Prostate gland (tissue), 2 donors: ENCODE data around the gene PADI2. TPM values are rescaled to one million over a fixed set of nuclear protein-coding genes. Genes with fewer than 3 reads are reported as not detected.

Experiments used
- DNase-seq: peaks from one replicate; pipeline ENCODE4 v3.0.0-alpha.2; 2019; ENCODE audit warnings: low spot score
- H3K27ac ChIP-seq, 2 donors: fragments of 200-600 bp; sonication (generic); 2 replicates each; pipeline ENCODE4 v1.5.1; 2017 to 2019
- H3K27me3 ChIP-seq: fragments of 200-600 bp; sonication (generic); replicated peaks from 2 replicates; pipeline ENCODE4 v1.5.1; 2019; ENCODE audit not compliant: insufficient read depth
- H3K36me3 ChIP-seq, 2 donors: fragments of 200-600 bp; sonication (generic); 1 replicate in 1 of 2; 2 replicates in 1 of 2; pipeline versions ENCODE4 v1.5.1 to v1.8.1; 2017 to 2019
- H3K4me1 ChIP-seq: fragments of 200-600 bp; sonication (generic); replicated peaks from 2 replicates; pipeline ENCODE4 v1.5.1; 2019
- H3K4me3 ChIP-seq, 2 donors: fragments of 200-600 bp; sonication (generic); 2 replicates each; pipeline ENCODE4 v1.5.1; 2017 to 2019
- H3K9me3 ChIP-seq: fragments of 200-600 bp; sonication (generic); 2 replicates; pipeline ENCODE4 v1.5.1; 2017
- POLR2A ChIP-seq: fragments of 450-650 bp; IDR thresholded peaks from one replicate; pipeline ENCODE4 v1.6.1; 2016; ENCODE audit warnings: antibody characterized with exemption, mild to moderate bottlenecking
- POLR2AphosphoS5 ChIP-seq: sonication (generic); formaldehyde crosslinking; IDR thresholded peaks from one replicate; pipeline ENCODE4 v1.6.1; 2017; ENCODE audit warnings: antibody characterized with exemption
- WGBS: methylation state at CpG from one replicate; pipeline ENCODE4 v1.1.5; 2018; 5-methylcytosine and 5-hydroxymethylcytosine counted together
- intact Hi-C: fragments of 100-400 bp; cut with DNase I; formaldehyde crosslinking; loops from one replicate; pipeline ENCODE4 v1.14.2; 2022
- total RNA-seq, 2 donors: library from RNA; depleted of rRNA; stranded (reverse); fragments of >200 nt; gene quantifications; one replicate each; pipeline ENCODE4 v1.1.0, GENCODE V29; 2016
- TF ChIP-seq, protein P1 (sequence below), 4 experiments: fragments of 200-600 bp in 2 of 4; fragments of 450-650 bp in 2 of 4; sonication (generic) in 2 of 4; IDR thresholded peaks; 1 replicate in 3 of 4; 2 replicates in 1 of 4; pipeline ENCODE4 v1.5.1; 2016 to 2019; ENCODE audit warnings: antibody characterized with exemption in 4 of 4, mild to moderate bottlenecking in 2 of 4, moderate library complexity in 2 of 4

Gene PADI2
- total RNA-seq, 2 donors from 2014 or later: 1.1 to 5.0 TPM

DNA sequence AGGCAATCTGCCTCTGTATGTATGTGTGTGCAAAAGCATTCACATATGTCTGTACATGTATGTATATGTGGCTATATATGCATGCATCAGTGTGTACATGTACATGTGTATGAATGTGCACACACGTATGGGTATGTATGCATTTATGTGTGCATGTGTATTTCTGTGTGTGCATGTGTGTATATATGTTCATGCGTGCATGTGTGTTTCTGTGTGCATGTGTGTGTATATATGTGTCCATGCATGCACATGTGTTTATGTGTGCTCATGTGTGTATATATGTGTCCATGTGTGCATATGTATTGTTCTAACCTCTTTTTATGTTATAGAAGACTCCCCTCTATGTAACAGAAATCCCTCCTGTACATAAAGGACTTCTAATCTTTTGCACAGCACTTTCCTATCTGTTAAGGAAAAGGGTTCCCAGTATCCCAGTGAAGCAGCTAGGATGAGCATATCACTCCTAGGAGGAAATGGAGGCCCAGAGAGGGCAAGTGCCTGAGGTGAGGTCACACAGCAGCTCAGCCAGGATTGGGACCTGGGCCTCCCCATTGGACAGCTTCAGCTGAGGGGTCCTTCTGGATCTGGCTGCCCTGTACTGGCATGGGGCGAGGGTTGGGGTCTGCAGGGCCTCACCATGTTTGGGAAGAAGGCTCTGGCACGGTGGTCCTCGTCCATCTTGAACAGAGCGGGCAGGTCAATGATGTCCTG is 49.6 kb downstream of the PADI2 start:
- no peaks in the 10 kb centered on the region for H3K27me3 ChIP-seq
- TF ChIP-seq, protein P1, sequence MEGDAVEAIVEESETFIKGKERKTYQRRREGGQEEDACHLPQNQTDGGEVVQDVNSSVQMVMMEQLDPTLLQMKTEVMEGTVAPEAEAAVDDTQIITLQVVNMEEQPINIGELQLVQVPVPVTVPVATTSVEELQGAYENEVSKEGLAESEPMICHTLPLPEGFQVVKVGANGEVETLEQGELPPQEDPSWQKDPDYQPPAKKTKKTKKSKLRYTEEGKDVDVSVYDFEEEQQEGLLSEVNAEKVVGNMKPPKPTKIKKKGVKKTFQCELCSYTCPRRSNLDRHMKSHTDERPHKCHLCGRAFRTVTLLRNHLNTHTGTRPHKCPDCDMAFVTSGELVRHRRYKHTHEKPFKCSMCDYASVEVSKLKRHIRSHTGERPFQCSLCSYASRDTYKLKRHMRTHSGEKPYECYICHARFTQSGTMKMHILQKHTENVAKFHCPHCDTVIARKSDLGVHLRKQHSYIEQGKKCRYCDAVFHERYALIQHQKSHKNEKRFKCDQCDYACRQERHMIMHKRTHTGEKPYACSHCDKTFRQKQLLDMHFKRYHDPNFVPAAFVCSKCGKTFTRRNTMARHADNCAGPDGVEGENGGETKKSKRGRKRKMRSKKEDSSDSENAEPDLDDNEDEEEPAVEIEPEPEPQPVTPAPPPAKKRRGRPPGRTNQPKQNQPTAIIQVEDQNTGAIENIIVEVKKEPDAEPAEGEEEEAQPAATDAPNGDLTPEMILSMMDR (IDR thresholded peaks at IDR 0.05): no peak
- TF ChIP-seq POLR2A (no peak), POLR2AphosphoS5 (no peak)
- H3K4me3 ChIP-seq: no peak overlapping the region
- intact Hi-C loops: no loop called here
- no peaks in the 10 kb centered on the region for H3K4me1 ChIP-seq
- 91% methylated on average over 6 of the region's 6 CpGs for WGBS
- no peak for DNase-seq
- no peaks in the 10 kb centered on the region for H3K9me3 ChIP-seq
- no peak overlapping the region for H3K27ac ChIP-seq
- no peaks in the 10 kb centered on the region for H3K36me3 ChIP-seq

DNA sequence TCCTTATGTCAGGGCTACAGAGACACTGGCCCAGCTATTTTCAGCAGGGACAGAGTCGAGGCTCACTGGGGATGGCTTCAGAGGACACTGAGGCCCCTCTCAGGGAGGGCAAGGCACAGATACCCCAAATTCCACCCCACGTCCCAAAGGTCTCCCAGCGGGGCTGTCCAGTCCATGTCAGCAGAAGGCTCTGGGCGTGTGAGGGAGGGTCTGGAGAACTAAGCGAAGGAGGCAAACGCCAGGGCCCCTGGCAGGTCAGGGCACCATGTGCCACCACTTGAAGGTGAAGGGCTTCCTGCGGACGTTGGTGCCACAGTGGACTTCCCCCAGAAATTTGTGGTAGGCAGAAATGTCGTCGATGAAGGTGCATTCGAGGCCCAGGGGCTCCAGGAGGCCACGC is 50.5 kb downstream of the PADI2 start:
- no peaks in the 10 kb centered on the region for H3K4me1 ChIP-seq
- WGBS: 74% methylated on average over 12 of the region's 12 CpGs
- no peaks in the 10 kb centered on the region for H3K27me3 ChIP-seq
- no peak for TF ChIP-seq POLR2A
- TF ChIP-seq, protein P1 (IDR thresholded peaks at IDR 0.05): no peak
- TF ChIP-seq POLR2AphosphoS5: no peak
- no peak for DNase-seq
- H3K4me3 ChIP-seq: no peak overlapping the region
- no peak overlapping the region for H3K27ac ChIP-seq
- no peaks in the 10 kb centered on the region for H3K9me3 ChIP-seq
- H3K36me3 ChIP-seq: no peaks in the 10 kb centered on the region
- intact Hi-C loops: no loop called here

DNA sequence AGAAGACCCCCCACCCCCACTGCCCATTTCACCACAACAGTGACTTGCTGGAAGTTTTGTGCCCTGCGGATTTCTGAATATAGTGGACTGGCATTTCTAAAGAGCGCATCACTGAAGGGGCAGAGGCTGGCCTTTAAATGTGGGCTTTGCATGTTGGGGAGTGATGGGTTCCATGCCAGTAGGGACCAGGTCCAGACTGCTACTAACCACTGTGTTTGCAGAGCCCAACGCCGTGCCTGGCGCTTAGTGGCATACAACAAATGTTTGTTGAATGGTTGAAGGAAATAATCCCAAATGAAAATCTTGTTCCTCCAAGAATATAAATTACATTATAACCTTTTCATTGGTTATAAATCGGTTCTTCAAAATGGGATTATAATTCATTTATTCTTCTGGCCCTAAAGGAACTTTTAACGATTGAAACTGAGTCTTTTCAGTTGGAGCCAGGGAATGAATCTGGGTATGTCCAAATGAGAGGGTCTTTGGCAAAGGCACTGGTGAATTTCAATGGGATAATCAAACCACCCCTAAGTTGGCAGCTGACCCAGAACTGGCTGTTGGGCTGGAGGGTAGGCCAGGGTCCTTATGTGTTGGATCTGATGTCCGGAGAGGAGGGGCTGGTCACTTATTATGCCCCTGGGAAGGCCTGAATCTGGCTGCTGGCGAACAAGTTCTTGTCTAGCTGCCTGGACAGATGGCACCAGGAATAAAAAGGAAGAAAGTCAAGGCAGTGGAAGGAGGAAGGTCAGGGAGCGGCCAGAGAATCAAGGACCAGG is 51.6 kb downstream of the PADI2 start:
- no peak overlapping the region for H3K27ac ChIP-seq
- H3K4me1 ChIP-seq: no peaks in the 10 kb centered on the region
- H3K27me3 ChIP-seq: no peaks in the 10 kb centered on the region
- no peaks in the 10 kb centered on the region for H3K9me3 ChIP-seq
- no peak overlapping the region for H3K4me3 ChIP-seq
- no peak for TF ChIP-seq POLR2AphosphoS5
- TF ChIP-seq, protein P1 (IDR thresholded peaks at IDR 0.05): no peak
- TF ChIP-seq POLR2A: no peak
- DNase-seq: no peak
- 73% methylated on average over 10 of the region's 10 CpGs for WGBS
- no peaks in the 10 kb centered on the region for H3K36me3 ChIP-seq
- intact Hi-C loops: no loop called here

DNA sequence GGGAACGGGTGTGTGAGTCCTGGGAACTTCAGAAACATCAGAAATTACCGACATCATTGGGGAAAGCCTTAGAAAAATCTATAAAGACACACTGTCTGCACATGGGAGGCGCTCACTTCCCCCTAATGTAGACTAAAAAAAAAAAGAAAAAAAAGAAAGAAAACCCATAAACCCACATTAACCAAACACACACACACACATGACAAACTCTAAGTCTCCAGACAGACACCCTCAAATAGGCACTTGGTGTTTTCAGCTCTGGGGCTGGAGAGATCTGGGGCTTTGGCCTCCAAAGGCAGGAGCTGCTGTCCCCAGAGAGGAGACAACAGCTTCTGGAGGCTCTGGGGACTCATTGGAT is 52.2 kb downstream of the PADI2 start:
- 79% methylated on average over 3 of the region's 3 CpGs for WGBS
- DNase-seq: no peak
- intact Hi-C loops: no loop called here

More for the DNA sequence above, 52.2 kb downstream of the PADI2 start:
- TF ChIP-seq POLR2A: no peak
- TF ChIP-seq POLR2AphosphoS5: no peak
- TF ChIP-seq, protein P1 (IDR thresholded peaks at IDR 0.05): no peak
- no peaks in the 10 kb centered on the region for H3K9me3 ChIP-seq
- H3K4me3 ChIP-seq: no peak overlapping the region
- H3K27ac ChIP-seq: no peak overlapping the region
- H3K4me1 ChIP-seq: no peaks in the 10 kb centered on the region
- H3K27me3 ChIP-seq: no peaks in the 10 kb centered on the region
- no peaks in the 10 kb centered on the region for H3K36me3 ChIP-seq
